HG03135 (cell line): Measurements from ENCODE around the gene UGGT1.
A peak's percentile ranks its signal among the peaks of the same experiment; 100 is the strongest.

Source experiments
- ATAC-seq: cut with Tn5 transposase; IDR thresholded peaks from one replicate; pipeline ENCODE4 v1.9.1; 2021; ENCODE audit warnings: mild to moderate bottlenecking, moderate library complexity; ENCODE audit not compliant: unreplicated experiment

UGGT1 gene, protein sequence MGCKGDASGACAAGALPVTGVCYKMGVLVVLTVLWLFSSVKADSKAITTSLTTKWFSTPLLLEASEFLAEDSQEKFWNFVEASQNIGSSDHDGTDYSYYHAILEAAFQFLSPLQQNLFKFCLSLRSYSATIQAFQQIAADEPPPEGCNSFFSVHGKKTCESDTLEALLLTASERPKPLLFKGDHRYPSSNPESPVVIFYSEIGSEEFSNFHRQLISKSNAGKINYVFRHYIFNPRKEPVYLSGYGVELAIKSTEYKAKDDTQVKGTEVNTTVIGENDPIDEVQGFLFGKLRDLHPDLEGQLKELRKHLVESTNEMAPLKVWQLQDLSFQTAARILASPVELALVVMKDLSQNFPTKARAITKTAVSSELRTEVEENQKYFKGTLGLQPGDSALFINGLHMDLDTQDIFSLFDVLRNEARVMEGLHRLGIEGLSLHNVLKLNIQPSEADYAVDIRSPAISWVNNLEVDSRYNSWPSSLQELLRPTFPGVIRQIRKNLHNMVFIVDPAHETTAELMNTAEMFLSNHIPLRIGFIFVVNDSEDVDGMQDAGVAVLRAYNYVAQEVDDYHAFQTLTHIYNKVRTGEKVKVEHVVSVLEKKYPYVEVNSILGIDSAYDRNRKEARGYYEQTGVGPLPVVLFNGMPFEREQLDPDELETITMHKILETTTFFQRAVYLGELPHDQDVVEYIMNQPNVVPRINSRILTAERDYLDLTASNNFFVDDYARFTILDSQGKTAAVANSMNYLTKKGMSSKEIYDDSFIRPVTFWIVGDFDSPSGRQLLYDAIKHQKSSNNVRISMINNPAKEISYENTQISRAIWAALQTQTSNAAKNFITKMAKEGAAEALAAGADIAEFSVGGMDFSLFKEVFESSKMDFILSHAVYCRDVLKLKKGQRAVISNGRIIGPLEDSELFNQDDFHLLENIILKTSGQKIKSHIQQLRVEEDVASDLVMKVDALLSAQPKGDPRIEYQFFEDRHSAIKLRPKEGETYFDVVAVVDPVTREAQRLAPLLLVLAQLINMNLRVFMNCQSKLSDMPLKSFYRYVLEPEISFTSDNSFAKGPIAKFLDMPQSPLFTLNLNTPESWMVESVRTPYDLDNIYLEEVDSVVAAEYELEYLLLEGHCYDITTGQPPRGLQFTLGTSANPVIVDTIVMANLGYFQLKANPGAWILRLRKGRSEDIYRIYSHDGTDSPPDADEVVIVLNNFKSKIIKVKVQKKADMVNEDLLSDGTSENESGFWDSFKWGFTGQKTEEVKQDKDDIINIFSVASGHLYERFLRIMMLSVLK (N-terminal part only)

DNA sequence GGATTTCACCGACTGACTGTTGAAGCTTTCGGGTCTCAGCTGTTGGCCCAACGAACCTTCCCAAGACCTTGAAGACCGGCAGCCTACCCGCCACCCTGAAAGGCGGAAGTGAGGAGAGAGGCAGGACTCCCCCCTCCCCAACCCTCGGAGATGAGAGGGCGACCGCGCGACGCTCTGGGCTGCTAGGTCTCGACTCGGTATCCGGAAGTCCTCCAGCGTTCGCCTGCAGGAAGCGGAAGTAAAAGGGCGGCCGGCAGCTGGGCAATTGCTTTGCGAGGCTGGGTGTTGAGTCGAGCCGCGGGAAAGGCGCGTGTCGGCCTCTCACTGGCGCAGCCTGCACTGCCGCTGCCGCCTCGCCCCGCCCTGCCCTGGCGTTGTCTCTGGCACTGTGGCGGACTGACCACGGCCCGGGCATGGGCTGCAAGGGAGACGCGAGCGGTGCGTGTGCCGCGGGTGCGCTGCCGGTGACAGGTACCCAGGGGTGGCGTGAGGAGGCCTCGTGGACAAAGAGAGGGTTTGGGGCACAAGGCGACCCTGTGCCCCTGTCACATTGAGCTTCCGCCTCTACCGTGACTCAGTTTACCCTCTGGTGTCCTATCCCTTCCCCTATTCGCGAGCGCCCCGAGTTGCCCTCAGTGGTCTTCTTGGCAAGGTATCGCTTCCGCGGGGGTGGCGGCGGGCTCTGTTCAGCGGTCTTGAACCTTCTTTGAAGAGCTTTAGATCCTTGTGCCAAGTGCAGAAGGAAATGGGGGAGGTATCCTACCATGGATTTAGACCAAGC lies at the start of gene UGGT1:
Gene UGGT1 (plus strand): TSS at position 256 of the 781 bp plus-strand sequence. CDS start 158 bp downstream, at position 414.
- ATAC-seq: peak; percentile 94

DNA sequence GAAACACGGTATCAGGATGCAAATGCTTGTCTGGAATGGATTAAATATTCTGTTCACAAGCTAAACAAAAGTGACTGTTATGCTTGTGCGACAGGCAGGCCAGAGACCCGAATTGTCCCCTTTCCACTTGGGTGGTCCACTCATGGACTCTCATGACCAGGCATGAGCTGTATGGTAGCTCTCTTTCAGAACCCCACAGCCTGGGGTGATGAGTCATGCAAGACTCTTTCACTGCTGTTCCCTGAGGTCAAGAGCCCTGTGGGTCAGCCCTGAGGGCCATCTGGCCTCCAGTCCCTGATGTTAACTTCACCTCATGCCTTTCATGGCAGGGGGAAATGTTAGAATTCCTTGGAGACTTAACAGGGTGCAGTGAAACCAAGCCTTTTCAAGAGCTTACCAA lies 49.4 kb upstream of the UGGT1 start:
- no peak for ATAC-seq

DNA sequence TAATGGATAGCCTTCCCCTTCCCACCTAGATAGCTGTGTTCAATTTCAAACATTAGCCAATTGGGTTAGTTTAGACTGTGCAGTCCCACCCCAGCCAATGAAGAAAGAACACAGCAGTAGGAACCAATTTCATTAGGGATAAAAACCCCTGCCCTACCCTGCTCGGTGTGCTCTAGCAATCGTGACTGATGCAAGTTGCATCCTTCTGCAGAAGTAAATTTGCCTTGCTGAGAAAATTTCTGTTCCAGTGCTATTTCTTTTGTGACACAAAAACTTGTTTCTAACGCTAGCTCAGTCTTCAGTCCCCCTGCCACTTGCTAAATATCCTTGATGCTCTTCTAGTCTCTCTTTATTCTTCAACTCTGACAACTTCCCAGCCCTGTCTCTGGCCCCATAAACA lies 48.0 kb upstream of the UGGT1 start:
- no peak for ATAC-seq

DNA sequence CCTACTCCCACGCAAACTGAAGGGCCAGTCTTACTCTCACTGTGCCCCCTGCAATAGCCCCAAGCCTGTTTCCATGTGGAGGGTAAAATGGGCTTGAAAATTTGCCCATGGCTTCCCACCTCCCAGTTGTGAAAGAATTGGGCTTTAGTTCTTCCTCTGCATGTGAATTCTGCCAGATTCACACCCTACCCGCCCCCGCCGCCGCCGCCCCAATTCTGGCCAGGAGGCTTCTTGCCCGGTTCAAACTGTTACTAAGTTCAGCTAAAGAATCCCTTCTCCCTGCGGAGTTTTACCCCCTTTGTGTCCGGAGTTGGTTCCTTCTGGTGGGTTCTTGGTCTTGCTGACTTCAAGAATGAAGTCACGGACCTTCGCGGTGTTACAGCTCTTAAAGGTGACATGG lies 37.7 kb upstream of the UGGT1 start:
- ATAC-seq: no peak

DNA sequence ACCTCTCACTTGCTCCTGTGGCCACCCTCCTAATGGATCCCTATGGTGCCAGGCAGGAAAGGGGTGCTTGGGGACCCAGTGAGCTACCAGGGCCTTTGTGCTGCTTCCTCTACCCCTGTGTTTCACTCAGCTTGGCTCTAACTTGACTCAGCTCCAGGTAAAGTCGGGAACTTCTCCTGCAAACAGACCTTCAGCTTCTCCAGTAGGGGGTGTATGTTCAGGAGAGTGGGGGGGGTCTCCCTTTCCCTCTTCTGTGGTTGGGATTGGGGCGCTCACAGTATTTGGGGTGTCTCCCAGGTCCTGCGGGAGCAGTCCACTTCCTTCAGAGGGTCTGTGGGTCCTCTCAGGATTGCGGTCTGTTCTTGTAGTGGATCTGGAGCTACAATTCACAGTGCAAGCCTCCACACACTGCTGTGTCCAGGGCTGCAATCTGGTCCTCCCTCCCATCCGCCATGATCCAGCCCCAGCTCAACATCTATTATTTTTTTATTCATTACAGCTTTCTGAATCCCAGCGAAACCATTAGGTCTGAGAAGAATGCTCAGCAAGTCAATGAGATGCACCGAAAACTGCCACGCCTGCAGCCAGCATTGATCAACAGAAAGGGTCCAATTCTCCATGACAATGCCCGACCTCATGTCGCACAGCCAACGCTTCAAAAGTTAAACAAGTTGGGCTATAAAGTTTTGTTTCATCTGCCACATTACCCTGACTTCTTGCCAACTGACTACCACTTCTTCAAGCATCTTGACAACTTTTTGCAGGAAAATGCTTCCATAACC lies 36.7 kb upstream of the UGGT1 start:
- no peak for ATAC-seq

DNA sequence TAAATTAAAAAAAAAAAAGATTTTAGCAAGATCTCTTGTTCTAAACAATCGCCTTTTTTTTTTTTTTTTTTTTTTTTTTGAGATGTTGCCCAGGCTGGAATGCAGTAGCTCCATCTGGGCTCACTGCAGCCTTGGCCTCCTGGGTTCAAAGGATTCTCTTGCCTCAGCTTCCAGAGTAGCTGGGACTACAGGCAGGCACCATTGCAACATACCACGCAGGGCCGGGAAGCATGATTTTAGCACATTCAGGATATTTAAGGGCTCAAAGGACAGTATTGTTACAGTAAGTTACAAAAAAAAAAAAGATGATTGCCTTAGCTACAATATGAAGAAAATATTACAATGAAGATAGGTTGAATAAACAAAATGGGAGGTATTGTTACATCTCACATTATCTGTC lies 33.7 kb upstream of the UGGT1 start:
- no peak for ATAC-seq

DNA sequence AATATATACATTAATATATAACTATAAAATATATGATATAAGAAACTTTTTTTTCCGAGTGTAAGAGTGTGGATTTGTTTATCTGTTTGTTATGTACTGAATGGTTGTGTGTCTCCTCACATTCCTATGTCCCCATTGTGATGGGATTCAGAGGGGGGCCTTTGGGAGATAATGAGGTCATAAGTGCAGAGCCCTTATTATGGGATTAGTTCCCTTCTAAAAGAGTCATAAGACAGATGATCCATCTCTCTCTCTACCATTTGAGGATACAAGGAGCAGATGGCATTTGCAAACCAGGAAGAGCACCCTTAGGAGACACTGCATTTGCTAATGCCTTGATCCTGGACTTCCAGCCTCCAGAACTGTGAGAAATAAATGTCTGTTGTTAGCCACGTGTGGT lies 32.9 kb upstream of the UGGT1 start:
- no peak for ATAC-seq

DNA sequence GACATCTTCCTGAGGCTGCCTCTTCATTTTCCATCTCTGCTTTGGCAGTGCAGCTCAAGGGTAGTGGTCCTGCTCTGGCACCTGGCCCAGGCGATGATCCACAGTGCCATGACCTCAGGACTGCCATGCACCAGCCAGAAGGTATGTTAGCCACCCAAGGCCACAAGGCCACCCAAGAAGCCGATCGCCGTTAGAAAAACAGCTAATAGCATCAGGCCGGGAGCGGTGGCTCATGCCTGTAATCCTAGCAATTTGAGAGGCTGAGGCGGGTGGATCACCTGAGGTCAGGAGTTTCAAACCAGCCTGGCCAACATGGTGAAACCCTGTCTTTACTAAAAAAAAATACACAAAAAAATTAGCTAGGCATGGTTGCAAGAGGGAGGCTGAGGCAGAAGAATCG lies 28.4 kb upstream of the UGGT1 start:
- no peak for ATAC-seq

DNA sequence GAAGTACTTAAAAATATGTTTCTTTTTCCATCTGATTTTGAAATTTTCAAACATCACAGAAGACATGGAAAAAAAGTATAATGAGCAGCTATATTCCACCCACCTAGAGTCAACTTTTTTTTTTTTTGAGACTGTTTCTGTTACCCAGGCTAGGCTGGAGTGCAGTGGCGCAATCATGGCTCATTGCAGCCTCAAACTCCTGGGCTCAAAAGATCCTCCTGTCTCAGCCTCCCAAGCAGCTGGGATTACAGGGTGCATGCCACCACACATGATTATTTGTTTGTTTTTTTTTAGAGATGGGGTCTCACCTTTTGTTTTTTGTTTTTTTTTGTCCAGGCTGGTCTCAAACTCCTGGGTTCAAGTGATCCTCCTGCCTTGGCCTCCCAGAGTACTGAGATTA lies 26.6 kb upstream of the UGGT1 start:
- no peak for ATAC-seq

DNA sequence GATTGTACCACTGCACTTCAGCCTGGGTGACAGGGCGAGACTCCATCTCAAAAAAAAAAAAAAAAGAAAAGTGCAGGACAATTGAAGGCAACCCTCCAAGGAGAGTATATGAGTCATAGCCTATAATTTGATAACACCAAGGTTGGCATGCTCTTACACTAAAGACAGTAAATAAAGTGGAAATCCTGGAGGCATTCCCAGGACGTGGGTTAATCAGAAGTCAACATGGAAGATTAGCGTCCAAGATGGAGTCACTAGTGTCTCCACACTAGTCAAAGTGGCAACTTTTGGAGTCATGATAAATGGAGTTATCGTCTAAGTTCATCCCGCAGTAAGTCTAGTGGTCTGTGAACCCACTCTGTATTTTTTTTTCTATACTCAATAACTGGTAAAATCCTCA lies 21.2 kb upstream of the UGGT1 start:
- no peak for ATAC-seq

DNA sequence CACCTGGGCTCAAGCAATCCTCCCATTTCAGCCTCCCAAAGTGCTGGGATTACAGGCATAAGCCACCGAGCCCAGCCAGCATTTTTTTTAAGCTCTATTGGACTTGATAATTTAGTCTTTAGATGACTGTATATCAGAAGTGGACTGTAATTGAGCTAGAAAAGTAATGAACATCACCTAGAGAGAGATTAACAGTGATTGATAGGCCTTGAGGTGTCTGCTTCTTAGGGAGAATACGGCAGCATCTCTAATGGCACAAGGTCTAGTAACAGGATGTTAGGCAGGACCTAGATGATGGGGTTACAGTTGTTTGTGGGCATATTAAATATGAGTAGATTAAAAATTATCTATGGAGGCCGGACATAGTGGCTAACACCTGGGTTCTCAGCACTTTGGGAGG lies 17.7 kb upstream of the UGGT1 start:
- ATAC-seq: no peak

DNA sequence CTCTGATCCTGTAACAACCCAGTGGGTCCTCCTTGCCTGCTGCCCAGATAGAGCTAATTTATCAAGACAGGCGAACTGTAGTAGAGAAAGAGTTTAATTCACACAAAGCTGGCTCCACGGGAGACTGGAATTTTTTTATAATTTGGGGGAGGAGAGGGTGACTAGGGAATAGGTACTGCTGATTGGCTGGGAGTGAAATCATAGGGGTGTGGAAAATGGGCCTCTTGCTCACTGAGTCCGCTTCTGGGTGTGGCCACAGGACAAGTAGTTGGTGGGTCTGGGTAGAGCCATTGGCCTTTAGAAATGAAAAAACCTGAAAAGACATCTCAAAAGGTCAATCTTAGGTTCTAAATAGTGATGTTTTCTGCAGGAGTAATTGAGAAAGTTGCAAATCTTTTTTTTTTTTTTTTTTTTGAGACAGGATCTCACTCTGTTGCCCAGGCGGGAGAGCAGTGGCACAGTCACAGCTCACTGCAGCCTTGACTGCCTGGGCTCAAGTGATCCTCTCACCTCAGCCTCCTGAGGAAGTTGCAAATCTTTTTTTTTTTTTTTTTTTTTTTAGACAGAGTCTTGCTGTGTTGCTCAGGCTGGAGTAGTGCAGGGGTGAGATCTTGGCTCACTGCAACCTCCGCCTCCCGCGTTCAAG lies 14.4 kb upstream of the UGGT1 start:
- no peak for ATAC-seq

DNA sequence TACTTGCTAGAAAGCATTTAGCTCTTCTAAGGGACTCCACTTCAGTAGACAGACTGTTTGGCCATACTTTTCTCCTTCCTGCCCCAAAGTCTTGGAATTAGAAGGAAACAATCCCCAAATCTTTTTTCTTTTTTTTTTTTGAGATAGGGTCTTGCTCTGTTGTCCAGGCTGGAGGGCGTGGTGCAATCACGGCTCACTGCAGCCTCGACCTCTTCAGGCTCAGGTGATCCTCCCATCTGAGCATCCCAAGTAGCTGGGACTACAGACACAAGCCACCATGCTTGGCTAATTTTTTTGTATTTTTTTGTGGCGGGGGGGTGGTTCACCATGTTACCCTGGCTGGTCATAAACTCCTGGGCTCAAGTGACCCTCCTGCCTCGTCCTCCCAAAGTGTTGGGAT lies 6.2 kb upstream of the UGGT1 start:
- ATAC-seq: no peak

DNA sequence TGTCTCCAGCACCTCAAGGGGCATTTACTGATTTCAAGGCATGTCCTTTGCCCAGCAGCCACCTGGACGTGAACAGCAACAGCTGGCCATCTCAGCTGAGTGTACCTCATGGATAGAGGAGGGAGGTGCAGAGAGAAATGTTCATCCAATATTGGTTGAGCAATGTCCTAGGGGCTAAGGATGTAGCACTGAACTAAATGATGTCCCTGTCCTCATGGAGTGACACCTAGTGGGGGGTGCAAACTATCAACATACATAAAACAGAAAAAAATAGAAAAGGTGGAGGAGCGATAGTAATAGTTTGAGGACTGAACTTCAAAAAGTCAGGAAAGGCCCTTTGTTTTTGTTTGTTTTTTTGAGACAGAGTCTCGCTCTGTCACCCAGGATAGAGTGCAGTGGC lies 4.8 kb upstream of the UGGT1 start:
- ATAC-seq: no peak

DNA sequence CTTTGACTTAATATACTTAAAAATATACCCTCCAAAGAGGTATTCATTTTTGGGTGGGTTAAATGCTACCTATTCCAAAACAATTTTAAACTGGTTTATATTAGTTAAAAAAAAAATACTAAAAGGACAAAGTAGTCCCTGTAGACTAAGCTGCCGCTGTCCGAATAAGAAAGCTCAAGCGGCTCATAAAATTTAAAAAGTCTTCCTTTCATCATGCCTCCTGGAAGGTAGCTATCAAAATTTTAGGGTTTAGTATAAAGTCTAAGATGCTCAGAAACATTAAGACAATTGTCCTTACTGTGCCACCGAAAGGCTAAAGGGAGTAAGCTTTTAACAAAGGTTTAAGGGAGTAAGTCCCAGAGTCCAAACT lies 440 bp upstream of the UGGT1 start:
- ATAC-seq: no peak

DNA sequence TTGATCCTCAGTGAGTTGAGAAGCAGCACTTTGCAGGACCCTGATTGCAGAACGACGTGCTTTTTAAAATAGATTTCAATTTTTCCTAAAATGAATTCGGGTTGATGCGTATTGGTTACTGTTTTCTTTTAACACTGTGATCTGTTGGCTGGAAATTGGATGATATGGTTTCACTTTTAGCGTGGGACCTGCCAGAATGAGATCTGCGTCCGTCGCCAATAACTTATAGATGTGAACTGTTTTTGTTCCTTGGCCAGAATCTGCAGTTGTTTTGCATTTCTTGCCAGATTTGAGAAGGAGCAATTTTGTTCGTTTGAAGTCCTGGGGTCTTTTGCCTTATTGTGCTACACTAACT lies 703 bp downstream of the UGGT1 start:
- peak; percentile 24 for ATAC-seq

DNA sequence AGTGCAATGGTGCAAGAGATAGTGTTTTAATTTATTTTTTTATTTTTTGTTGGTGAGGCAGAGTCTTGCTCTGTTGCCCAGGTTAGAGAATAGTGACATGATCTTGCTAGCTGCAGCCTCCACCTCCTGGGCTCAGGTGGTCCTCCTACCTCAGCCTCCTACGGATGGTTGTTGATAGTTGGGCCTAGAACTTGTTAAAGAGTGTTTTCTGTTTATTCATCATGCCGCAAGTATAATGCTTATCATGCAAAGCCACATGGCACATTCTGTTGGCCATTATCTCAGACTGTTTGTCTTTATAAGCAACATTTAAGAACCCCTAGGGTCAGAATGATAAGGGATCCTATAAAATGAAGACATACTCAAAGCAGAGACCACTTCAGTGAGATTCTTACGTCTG lies 1.7 kb downstream of the UGGT1 start:
- ATAC-seq: no peak

DNA sequence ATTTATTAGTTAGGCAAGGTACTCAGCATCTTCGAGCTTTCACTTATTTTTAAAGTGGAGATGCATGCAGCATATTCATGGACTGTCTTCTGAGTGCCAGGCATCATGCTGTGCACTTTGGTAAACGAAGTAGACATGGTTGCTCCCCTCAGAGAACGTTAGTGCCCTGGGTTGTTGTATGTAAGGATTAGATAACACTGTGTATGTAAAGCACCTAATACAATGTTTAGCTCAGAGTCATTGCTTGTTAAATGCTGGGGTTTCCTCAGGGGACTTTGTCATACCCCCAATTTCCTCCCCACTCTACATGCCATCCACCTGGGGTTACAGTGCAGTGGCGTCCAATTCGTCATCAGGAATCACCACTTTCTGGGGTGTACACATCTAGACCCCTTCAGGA lies 2.8 kb downstream of the UGGT1 start:
- ATAC-seq: no peak

DNA sequence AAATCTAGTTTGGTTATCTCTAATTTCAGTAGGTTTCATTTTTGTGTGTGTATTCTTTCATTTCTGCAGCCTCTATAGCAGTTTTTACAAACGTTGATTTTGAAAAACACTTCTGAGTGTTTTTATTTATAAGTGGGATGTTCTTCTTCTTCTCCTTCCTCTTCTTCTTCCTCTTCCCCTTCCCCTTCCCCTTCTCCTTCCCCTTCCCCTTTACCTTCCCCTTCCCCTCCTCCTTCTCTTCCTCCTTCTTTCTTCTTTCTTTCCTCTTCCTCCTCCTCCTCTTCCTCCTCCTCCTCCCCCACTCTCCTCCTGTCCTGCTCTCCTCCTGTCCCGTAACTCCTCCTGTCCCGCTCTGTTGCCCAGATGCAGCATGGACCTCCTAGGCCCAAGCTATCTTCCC lies 4.2 kb downstream of the UGGT1 start:
- no peak for ATAC-seq
